NCI-H1092 (cell line): ENCODE results near the gene TMEM208.

Experiments
- DNase-seq: peaks from one replicate; lab custom pipeline; 2025; lab: John Stamatoyannopoulos, UW

Gene TMEM208

DNA sequence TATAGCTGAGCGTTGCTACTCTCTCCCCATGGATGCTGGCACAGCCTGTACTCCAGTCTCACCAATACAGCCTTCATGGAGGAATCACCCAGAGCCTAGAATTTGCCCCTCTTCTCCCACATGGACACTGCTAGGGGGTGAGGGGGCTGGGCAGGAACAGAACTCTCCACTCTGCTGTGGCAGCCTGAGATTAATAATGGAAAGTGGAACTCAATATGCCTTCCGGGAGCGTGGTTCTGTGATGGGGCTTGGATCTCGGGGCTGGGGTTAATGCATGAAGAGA, 23.1 kb downstream of the TMEM208 start:
- no peak for DNase-seq

DNA sequence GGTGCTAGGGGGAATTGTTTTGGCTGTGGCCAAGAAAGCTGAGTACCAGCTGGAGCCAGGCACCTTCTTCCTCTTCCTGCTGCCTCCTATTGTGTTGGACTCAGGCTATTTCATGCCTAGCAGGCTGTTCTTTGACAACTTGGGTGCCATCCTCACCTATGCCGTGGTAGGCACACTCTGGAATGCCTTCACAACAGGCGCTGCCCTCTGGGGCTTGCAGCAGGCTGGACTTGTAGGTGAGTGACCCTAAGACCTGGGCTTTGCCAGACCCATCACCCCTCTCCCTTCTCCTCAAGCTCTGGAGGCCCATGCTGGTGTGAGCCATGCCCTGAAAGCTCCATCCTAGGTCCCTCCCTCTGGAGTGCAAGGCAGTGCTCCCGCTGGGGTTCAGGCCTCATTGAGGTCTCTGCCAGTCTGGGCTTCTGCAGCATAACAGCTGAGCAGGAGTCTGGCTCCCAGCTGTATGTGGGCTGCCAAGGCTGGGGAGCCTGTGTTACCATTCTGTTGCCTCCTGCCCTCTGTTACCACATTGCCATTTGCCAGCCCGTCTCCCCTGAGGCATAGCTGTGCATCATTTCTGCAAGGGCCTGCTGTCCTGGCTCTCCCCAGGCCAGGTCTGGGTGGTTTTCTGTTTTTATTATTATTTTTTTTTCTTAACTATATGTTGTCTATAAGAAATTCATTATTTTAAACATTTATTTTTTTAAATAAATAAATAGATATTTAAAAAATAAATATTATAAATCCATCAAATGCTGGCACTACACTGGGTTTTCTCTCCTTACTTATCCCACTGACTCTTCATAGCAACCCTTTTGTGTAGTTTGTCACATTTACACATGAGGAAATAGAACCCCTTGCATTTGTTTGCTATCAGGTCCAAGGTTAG, 25.9 kb downstream of the TMEM208 start:
- no peak for DNase-seq

DNA sequence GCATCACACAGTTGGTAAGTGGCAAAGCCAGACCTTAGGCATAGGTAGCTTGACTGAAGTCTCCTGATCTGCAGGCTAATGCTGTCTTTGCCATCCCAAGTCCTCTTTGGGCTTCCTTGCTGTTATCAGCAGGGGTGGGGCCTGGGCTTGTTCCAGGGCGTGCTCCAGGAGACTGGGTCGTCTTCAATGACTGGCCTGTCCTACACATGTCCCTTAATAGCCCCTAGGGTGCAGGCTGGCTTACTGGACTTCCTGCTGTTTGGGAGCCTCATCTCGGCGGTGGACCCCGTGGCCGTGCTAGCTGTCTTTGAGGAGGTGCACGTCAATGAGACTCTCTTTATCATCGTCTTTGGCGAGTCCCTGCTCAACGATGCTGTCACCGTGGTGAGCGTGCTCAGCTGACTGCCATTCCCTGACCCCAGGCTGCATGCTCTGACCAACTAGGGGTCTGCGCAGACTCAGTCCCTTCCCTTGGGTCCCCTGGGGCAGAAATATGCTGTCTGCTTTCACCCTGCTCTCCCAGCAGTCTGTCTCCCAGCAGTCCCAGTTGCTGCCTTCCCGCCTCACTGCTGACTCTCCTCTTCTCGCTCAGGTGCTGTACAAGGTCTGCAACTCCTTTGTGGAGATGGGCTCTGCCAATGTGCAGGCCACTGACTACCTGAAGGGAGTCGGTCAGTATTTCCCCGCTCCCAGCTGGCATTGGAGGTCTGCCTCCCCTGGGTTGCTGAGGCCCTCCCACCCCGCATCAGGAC, 28.0 kb downstream of the TMEM208 start:
- DNase-seq: no peak

- no peak for DNase-seq
Observed at GRCh38 chr16:67255553-67256221, 28.8 kb downstream of the TMEM208 start.

DNA sequence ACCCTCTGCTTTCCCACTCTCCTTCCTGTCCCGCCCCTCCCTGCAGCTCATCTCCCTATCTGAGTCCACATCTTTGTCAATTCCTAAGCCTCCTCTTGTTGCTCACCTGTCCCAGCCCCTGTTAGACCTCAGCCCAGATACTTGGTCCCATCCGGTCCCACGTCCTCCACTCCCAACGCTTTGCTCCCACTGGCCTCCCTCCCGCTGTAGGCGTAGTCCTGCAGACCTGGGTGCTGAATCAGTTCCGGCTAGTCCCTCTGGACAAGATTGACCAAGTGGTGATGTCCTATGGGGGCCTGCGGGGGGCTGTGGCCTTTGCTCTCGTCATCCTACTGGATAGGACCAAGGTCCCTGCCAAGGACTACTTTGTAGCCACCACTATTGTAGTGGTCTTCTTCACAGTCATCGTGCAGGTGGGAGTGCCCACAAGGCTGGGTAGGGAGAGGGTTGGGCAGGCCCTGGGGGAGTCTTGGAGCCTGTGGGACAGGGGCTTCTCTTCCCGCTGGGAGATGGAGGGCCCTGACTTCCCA, 29.8 kb downstream of the TMEM208 start:
- DNase-seq: no peak

DNA sequence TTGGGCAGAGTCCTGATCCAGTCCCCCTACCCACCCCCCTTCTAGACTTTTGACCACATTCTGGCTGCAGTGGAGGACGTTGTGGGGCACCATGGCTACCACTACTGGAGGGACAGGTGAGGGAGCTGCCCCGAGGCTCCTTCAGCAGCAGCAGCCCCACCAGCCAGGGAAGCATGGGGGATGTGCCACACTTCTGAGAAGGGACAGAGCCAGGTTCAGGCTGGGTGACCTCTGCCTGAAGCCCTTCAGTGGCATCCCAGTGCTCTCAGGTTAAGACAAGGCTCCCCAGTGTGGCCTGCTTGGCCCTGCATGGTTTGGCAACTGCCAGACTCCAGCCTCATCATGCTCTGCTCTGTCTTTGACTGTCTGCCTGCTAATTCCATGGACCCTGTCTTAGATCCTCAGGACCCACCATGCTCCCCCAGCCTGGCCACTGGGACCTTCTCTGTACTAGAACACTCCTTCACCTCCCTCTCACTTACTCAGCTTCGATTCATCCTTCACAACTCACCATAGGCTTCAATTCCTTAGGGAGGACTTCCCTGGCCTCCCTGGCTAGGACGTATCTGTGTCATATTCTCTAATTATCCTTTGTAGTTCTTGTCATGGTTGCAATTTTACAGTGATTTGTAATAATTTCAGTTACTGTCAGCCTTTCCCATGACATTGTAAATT, 30.7 kb downstream of the TMEM208 start:
- no peak for DNase-seq

DNA sequence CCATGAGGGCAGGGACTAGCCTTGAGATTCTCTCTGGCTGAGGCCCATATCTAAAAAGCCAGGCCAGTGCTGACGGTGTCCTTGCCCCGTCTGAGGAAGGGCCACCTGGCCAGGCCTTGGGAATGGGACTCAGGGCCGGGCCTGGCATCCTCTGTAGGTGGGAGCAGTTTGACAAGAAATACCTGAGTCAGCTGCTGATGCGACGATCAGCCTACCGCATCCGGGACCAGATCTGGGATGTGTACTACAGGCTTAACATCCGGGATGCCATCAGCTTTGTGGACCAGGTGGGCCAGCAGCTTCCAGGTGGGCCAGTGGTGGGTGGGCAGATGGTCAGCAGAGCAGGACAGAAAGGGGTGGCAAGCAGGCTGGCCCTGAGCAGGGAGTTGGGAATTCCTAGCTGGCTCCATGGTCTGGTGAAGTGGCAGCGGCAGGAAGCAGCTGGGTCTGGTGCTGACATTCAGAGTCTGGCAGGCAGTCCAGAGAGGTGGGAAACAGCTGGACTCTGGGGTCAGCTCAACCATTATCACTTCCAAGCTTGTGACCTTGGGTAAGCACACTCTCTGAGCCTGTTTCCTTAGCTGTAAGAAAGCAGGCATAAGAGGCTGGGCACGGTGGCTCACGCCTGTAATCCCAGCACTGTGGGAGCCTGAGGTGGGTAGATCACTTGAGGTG, 31.4 kb downstream of the TMEM208 start:
- no peak for DNase-seq

DNA sequence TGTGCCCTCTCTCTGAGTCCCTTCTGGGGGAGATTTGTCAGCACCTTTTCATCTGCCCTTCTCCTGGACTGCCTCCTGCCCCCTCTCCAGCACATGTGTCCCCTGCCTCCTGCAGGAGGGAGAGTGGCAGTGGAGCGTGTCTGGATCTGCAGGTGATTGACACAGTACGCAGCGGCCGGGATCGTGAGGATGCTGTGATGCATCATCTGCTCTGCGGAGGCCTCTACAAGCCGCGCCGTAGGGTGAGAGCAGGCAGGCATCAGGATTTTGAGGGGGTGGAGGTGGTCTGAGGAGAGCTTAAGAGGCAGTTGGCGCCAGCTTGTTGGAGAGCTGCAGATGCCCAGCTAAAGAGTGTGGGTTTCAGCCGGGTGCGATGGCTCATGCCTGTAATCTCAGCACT, 32.8 kb downstream of the TMEM208 start:
- no peak for DNase-seq

DNA sequence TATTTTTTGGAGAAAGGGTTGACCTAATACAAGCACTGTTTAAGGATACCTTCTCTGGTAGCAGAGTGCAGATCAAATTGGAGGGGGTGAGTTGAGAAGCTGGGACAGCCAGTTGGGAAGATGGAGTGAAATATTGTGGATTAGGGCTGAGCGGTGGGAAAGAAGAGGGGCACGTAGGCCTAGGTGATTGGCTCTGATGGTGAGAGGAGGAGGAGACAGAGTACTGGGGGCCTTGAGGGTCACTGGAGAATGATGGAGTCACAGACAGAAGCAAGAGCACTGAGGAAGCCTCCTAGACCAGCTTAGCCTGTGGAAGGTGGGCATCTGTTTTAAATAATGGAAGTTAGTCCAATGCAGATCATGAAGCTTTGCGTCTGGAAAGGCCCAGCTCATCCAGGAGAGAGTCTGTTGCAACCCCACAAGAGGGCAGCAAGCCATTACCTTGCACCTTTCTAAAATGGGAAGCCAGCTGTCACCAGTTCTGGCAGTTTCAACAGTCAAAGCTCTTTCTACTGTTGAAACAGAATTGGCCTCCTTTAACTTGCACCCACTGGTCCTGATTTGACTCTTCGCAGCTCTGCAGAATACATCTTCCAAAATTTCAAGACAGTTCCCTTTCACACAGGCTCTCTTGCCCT, 33.6 kb downstream of the TMEM208 start:
- peak; percentile 45 for DNase-seq

DNA sequence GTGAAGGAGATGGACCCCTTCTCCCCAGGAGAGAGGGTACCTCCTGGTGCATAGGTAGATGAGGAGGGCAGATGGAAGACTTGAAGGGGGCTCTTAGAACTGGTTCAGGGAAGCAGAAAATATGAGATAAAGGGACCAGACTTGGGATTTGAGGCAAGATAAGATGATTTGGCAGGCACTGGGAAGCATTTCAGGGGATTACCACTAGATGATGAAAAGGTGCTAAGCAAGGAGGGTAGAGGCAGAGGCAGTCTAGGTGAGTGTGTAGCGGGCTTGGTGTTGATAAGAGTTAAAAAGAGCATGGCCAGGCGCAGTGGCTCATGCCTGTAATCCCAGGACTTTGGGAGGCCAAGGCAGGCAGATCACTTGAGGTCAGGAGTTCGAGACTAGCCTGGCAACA, 36.3 kb downstream of the TMEM208 start:
- no peak for DNase-seq

- DNase-seq: no peak
Observed at GRCh38 chr16:67264277-67264676, 37.3 kb downstream of the TMEM208 start.

DNA sequence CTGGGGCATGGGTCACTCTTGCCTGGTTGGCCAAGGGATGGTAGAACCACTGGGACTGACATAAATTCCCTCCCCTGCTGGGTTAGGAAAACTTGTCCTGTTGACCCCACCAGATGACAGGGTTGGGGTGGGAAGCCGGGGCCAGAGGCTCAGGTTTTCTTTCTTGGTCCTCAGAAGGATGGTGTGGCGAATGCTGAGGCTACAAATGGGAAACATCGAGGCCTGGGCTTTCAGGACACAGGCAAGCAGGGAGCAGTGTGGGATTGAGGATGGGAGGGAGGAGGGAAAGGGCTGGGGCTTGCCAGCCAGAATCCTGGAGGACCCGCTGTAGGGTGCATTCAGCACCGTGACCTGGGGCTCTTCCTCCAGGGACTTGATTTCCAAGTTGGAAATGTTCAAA, 37.9 kb downstream of the TMEM208 start:
- DNase-seq: no peak

- DNase-seq: no peak
Observed at GRCh38 chr16:67265834-67266233, 38.9 kb downstream of the TMEM208 start.

GRCh38 chr16:67268136-67268579, 41.2 kb downstream of the TMEM208 start:
- DNase-seq: no peak

GRCh38 chr16:67269766-67270165, 42.8 kb downstream of the TMEM208 start:
- DNase-seq: no peak

DNA sequence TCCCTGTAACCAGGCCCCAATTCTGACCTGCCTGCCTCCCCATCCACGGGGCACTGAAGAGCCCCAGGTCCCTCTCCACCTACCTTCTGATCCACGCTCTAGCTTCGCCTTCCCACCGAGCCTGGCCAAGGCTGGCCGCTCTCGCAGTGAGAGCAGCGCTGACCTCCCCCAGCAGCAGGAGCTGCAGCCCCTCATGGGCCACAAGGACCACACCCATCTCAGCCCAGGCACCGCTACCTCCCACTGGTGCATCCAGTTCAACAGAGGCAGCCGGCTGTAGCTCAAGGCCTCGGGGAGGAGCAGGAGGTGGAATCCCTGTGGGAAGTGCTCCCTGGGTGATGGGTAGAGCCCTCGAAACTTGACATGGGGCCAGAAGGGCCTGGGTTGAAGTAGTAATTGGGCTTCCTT, 44.0 kb downstream of the TMEM208 start:
- no peak for DNase-seq

DNA sequence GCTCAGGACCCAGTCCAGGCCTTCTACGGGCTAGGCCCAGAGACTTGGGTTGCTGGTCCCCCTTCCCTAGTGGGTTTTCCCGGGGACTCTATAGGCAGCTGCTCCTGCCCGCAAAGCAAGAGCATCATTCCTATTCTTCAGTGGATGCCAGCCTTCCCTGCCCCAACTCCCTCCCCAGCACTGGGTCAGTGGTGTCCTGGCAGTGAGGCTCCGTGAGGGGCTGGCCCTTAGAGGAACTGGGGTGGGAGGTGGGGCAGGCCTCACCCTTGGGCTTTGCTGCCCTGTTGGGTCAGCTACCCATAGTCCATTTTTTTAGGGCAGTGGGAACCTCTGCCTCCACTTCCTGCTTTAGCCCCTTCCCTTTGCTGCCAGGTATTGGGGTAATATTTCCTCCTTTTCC, 44.5 kb downstream of the TMEM208 start:
- DNase-seq: no peak

GRCh38 chr16:67275321-67275720, 48.4 kb downstream of the TMEM208 start:
- no peak for DNase-seq

DNA sequence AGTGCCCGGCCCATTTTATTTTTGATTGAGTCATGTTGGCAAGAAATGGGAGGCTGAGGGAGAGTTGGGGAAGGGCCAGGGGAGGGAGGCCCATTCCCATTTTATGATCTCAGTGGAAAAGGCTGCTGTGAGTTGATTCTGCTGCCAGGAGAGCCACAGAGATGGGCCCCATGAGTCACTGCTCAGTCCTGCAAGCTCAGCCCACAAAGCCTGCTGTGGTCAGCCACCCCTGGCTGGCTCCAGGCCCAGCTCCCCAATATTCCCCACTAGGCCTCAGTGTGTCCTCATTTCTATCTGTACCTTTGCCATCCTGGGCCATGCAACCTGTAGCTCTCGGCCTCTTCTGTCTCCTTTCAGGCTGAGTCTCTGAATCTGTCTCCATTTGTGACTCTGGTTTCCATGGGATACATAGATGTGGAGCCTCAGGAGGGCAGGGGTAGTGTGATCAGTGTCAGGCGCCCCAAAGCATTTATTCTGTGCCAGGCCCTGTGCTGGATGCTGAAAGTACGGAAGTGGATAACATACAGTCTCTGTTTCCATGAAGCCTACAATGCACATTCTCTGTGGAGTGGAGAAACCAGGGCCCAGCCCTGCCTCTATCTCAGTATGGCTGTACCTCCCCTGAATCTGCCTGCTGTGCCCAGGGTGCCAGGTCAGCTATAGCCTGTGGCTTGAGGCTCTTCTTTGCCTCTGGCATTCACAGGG, 50.5 kb downstream of the TMEM208 start:
- no peak for DNase-seq

DNA sequence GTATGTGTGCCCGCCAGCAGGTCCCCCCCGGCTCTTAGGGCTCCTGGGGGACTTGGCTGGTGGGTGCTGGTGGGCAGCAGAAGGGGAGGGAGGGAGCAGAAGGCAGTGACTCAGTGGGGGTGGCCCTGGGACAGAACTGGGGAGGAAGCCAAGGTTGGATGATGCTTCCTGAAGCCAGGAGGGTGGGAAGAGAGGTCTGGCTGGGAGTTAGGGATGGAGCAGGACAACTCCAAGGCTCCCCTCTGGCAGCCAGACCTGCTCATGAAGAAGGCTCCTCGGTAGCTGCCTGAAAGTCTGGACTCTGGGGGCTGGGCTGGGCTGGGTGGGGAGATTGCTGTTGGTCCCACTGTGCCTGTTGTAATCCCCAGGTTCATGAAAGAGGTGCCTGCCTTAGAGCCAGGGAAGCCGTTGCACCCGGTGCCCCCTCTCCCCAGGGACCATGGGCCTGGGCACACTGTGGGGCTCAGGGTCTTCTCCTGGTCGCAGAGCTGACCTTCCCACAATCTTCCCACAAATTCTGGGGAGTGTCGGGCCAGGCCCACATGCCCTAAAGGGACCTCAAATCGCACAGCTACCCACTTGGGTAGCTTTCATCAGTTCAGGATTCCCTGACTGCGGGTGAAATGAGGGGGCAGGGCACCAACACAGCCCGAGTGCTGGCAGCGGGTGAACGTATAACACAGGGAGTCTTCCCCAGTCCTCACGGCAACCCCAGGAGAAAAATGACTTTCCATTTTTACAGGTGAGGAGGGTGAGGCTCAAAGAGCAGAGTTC, 51.3 kb downstream of the TMEM208 start:
- no peak for DNase-seq
